Measurements from ENCODE around the gene PIEZO1. TPM values are rescaled to one million over a fixed set of nuclear protein-coding genes. Genes with fewer than 3 reads are reported as not detected.

The PIEZO1 gene
- total and polyA plus RNA-seq, 9 of the 15 experiments (the other 6 are each of a cell fraction or from before 2014, with no cell fraction given), result 3.6 to 432 (median 131) TPM

DNA sequence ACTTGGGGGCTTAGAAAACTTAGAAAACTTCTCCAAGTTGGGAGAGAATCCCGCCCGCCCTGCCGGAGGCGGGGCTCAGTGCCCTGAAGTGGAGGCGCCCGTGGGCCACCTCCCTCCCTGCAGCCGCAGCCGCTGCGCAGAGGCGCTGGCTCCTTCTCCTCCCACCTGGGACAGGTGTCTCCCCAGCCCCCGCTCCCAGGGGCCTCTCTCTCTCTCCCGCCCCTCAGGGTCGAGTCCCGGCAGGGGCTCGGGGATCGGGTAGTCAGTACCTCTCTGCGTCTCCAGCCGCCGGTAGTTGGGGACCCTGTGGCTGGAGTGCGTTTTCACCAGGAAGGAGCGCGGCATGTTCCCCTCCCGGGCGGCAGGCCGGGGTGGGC is 99.0 kb downstream of the PIEZO1 start (continued):
- TF ChIP-seq REST (IDR thresholded peaks at IDR 0.05; ENCODE audit: borderline replicate concordance) (no peak), REST (CRISPR knock-in tag; IDR thresholded peaks at IDR 0.05; ENCODE audit: low read depth) (0 out of 2 replicates have a peak, but pooled peaks have one; percentile 19), NCOA2 (IDR thresholded peaks at IDR 0.05; ENCODE audit: partially characterized antibody in 2 of 2) (no peak), MAFK (IDR thresholded peaks at IDR 0.05; ENCODE audit: low read length) (no peak), ZNF561 (CRISPR knock-in tag; conservative IDR thresholded peaks at IDR 0.05) (no peak), BRF1 (IDR thresholded peaks at IDR 0.05; ENCODE audit: borderline replicate concordance, extremely low read depth, insufficient read length) (no peak), ZBED1 (IDR thresholded peaks at IDR 0.05) (0 out of 2 replicates have a peak, but pooled peaks have one; percentile 61), DEAF1 (CRISPR knock-in tag; IDR thresholded peaks at IDR 0.05) (no peak), ZNF140 (CRISPR knock-in tag; IDR thresholded peaks at IDR 0.05) (no peak), ZKSCAN1 (IDR thresholded peaks at IDR 0.05; ENCODE audit: low read depth, low read length) (0 out of 2 replicates have a peak, but pooled peaks have one; percentile 33), FOXA3 (CRISPR knock-in tag; conservative IDR thresholded peaks at IDR 0.05 in 1 of 2, IDR thresholded peaks at IDR 0.05 in 1 of 2) (no peak), E2F1 (CRISPR knock-in tag; IDR thresholded peaks at IDR 0.05) (peak; percentile 13; the same call in 1 of the 2 replicates), MCM7 (IDR thresholded peaks at IDR 0.05) (no peak), SMARCE1 (IDR thresholded peaks at IDR 0.05) (peak; percentile 19; the same call in 1 of the 2 replicates)
- TF ChIP-seq, protein P1, sequence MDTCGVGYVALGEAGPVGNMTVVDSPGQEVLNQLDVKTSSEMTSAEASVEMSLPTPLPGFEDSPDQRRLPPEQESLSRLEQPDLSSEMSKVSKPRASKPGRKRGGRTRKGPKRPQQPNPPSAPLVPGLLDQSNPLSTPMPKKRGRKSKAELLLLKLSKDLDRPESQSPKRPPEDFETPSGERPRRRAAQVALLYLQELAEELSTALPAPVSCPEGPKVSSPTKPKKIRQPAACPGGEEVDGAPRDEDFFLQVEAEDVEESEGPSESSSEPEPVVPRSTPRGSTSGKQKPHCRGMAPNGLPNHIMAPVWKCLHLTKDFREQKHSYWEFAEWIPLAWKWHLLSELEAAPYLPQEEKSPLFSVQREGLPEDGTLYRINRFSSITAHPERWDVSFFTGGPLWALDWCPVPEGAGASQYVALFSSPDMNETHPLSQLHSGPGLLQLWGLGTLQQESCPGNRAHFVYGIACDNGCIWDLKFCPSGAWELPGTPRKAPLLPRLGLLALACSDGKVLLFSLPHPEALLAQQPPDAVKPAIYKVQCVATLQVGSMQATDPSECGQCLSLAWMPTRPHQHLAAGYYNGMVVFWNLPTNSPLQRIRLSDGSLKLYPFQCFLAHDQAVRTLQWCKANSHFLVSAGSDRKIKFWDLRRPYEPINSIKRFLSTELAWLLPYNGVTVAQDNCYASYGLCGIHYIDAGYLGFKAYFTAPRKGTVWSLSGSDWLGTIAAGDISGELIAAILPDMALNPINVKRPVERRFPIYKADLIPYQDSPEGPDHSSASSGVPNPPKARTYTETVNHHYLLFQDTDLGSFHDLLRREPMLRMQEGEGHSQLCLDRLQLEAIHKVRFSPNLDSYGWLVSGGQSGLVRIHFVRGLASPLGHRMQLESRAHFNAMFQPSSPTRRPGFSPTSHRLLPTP (IDR thresholded peaks at IDR 0.05; ENCODE audit: borderline replicate concordance, extremely low read depth, insufficient read length), result peak; percentile 11
